Muscle of leg (tissue), 16 donors: ENCODE measurements around the gene PIGP. TPM values are rescaled to one million over a fixed set of nuclear protein-coding genes. Genes with fewer than 3 reads are reported as not detected.
"Not testable (repeated sequence)": the region's sequence is repeated elsewhere in the genome, so short reads cannot be mapped to it uniquely, and the experiment has no call there.

Experiments used
- DNase-seq: peaks from one replicate; pipeline ENCODE4 v3.0.0; 2013
- H3K27ac ChIP-seq: one replicate; pipeline ENCODE4 v1.5.1; 2013; ENCODE audit warnings: mild to moderate bottlenecking, low read length, control low read depth
- H3K27me3 ChIP-seq: one replicate; pipeline ENCODE4 v1.6.1; 2013; ENCODE audit warnings: low read length; ENCODE audit not compliant: control insufficient read depth, insufficient read depth
- H3K36me3 ChIP-seq: one replicate; pipeline ENCODE4 v1.6.1; 2013; ENCODE audit warnings: low read length; ENCODE audit not compliant: control insufficient read depth, insufficient read depth
- H3K4me1 ChIP-seq: one replicate; pipeline ENCODE4 v1.6.1; 2013; ENCODE audit warnings: low read length; ENCODE audit not compliant: control insufficient read depth, insufficient read depth
- H3K4me3 ChIP-seq: one replicate; pipeline ENCODE4 v1.5.1; 2013; ENCODE audit warnings: low read length, control low read depth
- H3K9me3 ChIP-seq: replicated peaks from 2 replicates; pipeline ENCODE4 v1.6.1; 2013; ENCODE audit warnings: low read depth, low read length; ENCODE audit not compliant: control insufficient read depth
- WGBS: methylation state at CpG from one replicate; pipeline ENCODE4 v1.1.5; 2013; ENCODE audit warnings: missing lambda C conversion rate; ENCODE audit not compliant: insufficient coverage; 5-methylcytosine and 5-hydroxymethylcytosine counted together
- long read RNA-seq, 11 donors: transcript quantifications; one replicate each; lab custom pipeline, GENCODE V29; 2026
- polyA plus RNA-seq, 8 donors: library from polyadenylated mRNA; unstranded; fragments of 120-200 nt; gene quantifications; one replicate each; pipeline versions ENCODE4 v1.2.1 to v1.2.3, GENCODE V29; 2013; ENCODE audit warnings: inconsistent platforms in 1 of 8, low replicate concordance in 1 of 8; ENCODE audit not compliant: insufficient read length in 8 of 8, insufficient read depth in 1 of 8
- total RNA-seq: library from RNA; stranded (reverse); fragments of 120-200 nt; gene quantifications from one replicate; pipeline ENCODE4 v1.2.4, GENCODE V29; 2013

Gene PIGP
- total RNA-seq (23.1 TPM), polyA plus RNA-seq (10 to 100 TPM; 17.7 to 36.7 (median 25.0) TPM)
- long read RNA-seq, donor 1, full-length matches to known transcripts, result 6 of 6 reads
- long read RNA-seq, donor 1, partial matches to known transcripts, result 0 of 6 reads
- long read RNA-seq, donor 1, other reads (novel, unspliced or antisense), result 0 of 6 reads
- long read RNA-seq, donor 2, partial matches to known transcripts, result 7 of 8 reads
- long read RNA-seq, donor 2, other reads (novel, unspliced or antisense), result 0 of 8 reads
- long read RNA-seq, donor 3, full-length matches to known transcripts, result 16 of 277 reads
- long read RNA-seq, donor 3, partial matches to known transcripts, result 261 of 277 reads
- long read RNA-seq, donor 3, other reads (novel, unspliced or antisense), result 0 of 277 reads
- long read RNA-seq, donor 4, full-length matches to known transcripts, result 6 of 70 reads
- long read RNA-seq, donor 4, partial matches to known transcripts, result 59 of 70 reads
- long read RNA-seq, donor 4, other reads (novel, unspliced or antisense), result 5 of 70 reads
- long read RNA-seq, donor 5, full-length matches to known transcripts, result 18 of 632 reads
- long read RNA-seq, donor 5, partial matches to known transcripts, result 607 of 632 reads
- long read RNA-seq, donor 5, other reads (novel, unspliced or antisense), result 7 of 632 reads
- long read RNA-seq, donor 6, full-length matches to known transcripts, result 10 of 347 reads
- long read RNA-seq, donor 6, partial matches to known transcripts, result 332 of 347 reads
- long read RNA-seq, donor 6, other reads (novel, unspliced or antisense), result 5 of 347 reads
- long read RNA-seq, donor 7, full-length matches to known transcripts, result 23 of 306 reads
- long read RNA-seq, donor 7, partial matches to known transcripts, result 274 of 306 reads
- long read RNA-seq, donor 7, other reads (novel, unspliced or antisense), result 9 of 306 reads
- long read RNA-seq, donor 8, full-length matches to known transcripts, result 13 of 353 reads
- long read RNA-seq, donor 8, partial matches to known transcripts, result 335 of 353 reads
- long read RNA-seq, donor 8, other reads (novel, unspliced or antisense), result 5 of 353 reads
- long read RNA-seq, donor 9, full-length matches to known transcripts, result 10 of 232 reads
- long read RNA-seq, donor 9, partial matches to known transcripts, result 208 of 232 reads
- long read RNA-seq, donor 9, other reads (novel, unspliced or antisense), result 14 of 232 reads
- long read RNA-seq, donor 10, full-length matches to known transcripts, result 15 of 604 reads
- long read RNA-seq, donor 10, partial matches to known transcripts, result 571 of 604 reads
- long read RNA-seq, donor 10, other reads (novel, unspliced or antisense), result 18 of 604 reads
- long read RNA-seq, donor 11, full-length matches to known transcripts, result 15 of 190 reads
- long read RNA-seq, donor 11, partial matches to known transcripts, result 175 of 190 reads
- long read RNA-seq, donor 11, other reads (novel, unspliced or antisense), result 0 of 190 reads

DNA sequence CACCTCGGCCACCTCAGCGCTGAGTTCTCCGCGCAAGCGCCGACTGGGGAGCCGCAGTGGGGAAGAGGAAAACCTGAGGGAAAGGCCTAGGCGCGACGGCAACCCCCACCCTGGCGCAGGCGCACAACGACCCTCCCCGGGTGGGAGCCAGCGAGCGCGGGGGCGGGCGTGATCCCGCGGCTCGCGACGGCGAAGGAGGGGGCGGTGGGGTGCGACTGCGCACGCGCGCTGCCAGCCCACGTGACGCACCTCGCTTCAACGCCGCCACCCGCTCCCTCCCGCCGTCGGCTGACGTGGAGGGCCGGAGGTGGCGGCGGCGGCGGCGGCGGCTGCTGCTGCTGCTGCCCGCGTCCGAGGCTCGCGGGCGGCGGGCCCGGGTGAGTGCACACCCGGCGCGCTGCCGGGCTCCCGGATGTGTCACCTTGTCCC is at the start of gene PIGP, which contains the start of gene TTC3:
Gene PIGP (minus strand): TSS at position 84 of the 429 bp plus-strand sequence. CDS start 556 bp downstream, outside the sequence.
Gene TTC3 (plus strand): TSS at position 267 of the 429 bp plus-strand sequence. CDS start 14,004 bp downstream, outside the sequence.
- Histone ChIP-seq H3K4me3 (peak within 1 kb of the TSS; percentile 91), H3K4me1 (peaks cover 10% of the 10 kb centered on the region)
- peak; percentile 99 for DNase-seq

DNA sequence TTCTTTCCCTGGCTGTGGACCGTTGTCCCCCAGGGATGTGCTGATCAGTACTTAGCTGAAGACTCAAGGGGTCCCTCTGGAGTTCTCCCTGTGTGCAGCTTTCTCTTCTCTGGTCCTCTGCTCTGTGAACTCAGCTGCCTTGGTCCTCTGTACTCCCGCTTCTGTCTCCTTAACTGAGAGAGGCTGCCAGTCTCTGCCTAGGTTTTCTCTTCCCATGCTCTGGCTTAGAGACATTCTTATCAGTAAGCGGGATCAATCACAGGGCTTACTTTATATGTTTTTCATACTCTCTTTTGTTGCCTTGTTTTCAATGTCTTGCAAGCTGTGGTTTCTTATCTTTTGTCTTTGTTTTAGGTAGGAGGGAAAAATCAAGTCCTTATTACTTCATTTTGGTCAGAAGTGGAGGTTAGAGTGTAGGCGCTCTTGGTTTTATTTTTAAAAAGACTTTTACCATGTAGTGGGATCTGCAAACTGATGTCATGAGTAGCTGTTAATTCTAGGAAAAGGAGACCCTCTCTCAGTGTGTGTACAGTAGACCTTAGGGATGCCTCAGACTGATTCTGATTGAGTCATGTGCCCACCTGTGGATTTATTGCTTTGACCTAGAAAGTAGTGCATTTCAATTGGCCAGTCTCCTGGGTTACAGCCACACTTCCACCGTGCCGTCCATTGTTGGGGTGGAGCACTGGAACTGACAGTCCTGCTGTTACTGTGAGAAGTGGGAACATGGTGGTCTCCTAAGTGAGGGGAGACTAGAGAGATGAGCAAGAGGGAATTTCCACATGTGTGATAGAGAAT is 46.7 kb upstream of the PIGP start:
- peaks cover 6% of the 10 kb centered on the region for H3K36me3 ChIP-seq
- H3K27ac ChIP-seq, result no peak overlapping the region
- no peak for DNase-seq
- no peak overlapping the region for H3K4me3 ChIP-seq
- 50% methylated on average over 4 of the region's 6 CpGs for WGBS
- no peaks in the 10 kb centered on the region for H3K4me1 ChIP-seq
- H3K9me3 ChIP-seq, result no peaks in the 10 kb centered on the region
- no peaks in the 10 kb centered on the region for H3K27me3 ChIP-seq

More for the DNA sequence above, at the start of gene PIGP, which contains the start of gene TTC3:
- Histone ChIP-seq H3K36me3 (peaks cover 9% of the 10 kb centered on the region), H3K9me3 (peaks cover 3% of the 10 kb centered on the region), H3K27me3 (no peaks in the 10 kb centered on the region), H3K27ac (peak within 1 kb of the TSS; percentile 95)
- WGBS, result under 1% methylated on average over 48 of the region's 61 CpGs

DNA sequence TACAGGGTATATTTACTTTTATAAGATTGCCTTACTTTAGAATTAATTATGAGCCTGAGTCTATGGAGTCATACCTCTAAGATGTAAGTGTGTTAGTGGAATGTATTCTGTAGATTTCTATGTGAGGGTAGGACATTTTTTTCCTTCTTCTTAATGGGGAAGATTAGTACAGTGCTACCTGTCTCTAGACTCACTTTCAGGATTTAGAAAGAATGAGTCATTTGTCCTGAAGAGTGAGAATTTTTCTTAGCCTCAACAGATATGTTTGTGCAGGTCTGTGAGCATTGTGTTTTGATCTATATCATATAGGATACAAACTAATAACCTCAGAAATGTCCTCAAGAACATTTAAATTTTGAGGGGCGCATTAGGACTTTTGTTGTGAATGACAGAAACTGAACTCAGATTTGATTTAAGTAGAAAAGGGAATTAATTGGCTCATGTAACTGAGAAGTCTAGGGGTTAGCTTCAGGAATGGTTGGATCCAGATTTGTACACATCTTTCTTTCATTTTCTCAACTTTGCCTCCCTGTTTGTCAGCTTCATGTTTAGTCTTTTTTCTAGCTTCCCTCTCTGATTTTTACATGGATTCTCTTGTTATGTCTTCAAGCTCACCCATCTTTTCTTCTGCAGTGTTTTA is 45.4 kb upstream of the PIGP start:
- DNase-seq, result no peak
- no peaks in the 10 kb centered on the region for H3K9me3 ChIP-seq
- WGBS, result no CpG with 5 or more reads among the region's 1 CpG
- no peak overlapping the region for H3K4me3 ChIP-seq
- H3K27me3 ChIP-seq, result no peaks in the 10 kb centered on the region
- no peaks in the 10 kb centered on the region for H3K4me1 ChIP-seq
- peaks cover 5% of the 10 kb centered on the region for H3K36me3 ChIP-seq
- no peak overlapping the region for H3K27ac ChIP-seq

DNA sequence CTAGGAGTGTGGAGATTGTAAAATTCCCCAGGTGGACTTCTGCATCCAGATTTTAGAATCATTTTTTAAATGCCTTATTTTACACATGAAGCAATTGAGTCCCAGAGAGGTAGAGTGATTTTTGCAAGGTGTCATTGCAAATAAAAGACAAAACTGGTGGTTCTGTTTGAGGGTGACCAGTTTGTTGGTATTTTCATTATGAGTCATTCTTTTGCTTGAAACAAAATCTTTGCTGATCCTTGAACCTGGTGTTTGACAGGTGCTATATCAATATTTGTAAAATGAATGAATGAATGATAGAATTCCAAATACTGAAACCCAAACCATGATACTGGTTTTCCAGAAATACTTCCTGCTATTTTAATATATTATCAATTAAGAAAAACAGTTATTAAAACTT is 44.3 kb upstream of the PIGP start:
- Histone ChIP-seq H3K4me1 (no peaks in the 10 kb centered on the region), H3K27ac (no peak overlapping the region), H3K4me3 (no peak overlapping the region), H3K9me3 (no peaks in the 10 kb centered on the region), H3K27me3 (no peaks in the 10 kb centered on the region), H3K36me3 (peaks cover 3% of the 10 kb centered on the region)
- no peak for DNase-seq

DNA sequence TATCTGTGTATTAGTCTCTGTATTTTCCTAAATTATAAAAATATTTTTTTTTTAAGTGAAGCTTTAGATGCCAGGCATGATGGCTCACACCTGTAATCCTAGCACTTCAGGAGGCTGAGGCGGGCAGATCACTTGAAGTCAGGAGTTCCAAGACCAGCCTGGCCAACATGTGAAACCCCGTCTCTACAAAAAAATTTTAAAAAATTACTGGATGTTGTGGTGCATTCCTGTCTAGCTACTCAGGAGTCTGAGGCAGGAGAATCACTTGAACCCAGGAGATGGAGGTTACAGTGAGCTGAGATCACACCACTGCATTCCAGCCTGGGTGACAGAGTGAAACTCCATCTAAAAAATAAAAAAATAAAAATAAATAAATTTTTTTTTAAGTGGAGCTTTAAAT is 43.6 kb upstream of the PIGP start:
- not testable (repeated sequence) for H3K4me1 ChIP-seq, H3K27me3 ChIP-seq, H3K36me3 ChIP-seq, H3K27ac ChIP-seq, H3K9me3 ChIP-seq, DNase-seq, H3K4me3 ChIP-seq
- WGBS, result no CpG with 5 or more reads among the region's 2 CpGs

DNA sequence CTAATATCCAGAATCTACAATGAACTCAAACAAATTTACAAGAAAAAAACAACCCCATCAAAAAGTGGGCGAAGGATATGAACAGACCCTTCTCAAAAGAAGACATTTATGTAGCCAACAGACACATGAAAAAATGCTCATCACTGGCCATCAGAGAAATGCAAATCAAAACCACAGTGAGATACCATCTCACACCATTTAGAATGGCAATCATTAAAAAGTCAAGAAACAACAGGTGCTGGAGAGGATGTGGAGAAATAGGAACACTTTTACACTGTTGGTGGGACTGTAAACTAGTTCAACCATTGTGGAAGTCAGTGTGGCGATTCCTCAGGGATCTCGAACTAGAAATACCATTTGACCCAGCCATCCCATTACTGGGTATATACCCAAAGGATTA is 41.4 kb upstream of the PIGP start:
- no CpG with 5 or more reads among the region's 3 CpGs for WGBS
- H3K4me3 ChIP-seq, result not testable (repeated sequence)

DNA sequence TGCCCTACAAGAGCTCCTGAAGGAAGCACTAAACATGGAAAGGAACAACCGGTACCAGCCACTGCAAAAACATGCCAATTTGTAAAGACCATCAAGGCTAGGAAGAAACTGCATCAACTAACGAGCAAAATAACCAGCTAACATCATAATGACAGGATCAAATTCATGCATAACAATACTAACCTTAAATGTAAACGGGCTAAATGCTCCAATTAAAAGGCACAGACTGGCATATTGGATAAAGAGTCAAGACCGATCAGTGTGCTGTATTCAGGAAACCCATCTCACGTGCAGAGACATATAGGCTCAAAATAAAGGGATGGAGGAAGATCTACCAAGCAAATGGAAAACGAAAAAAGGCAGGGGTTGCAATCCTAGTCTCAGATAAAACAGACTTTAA is 38.2 kb upstream of the PIGP start:
- DNase-seq, H3K27ac ChIP-seq, H3K4me3 ChIP-seq, H3K36me3 ChIP-seq, H3K27me3 ChIP-seq, H3K4me1 ChIP-seq: not testable (repeated sequence)
- 100% methylated on average over 1 of the region's 6 CpGs for WGBS
- peaks cover 19% of the 10 kb centered on the region for H3K9me3 ChIP-seq

More for the DNA sequence above, 41.4 kb upstream of the PIGP start:
- not testable (repeated sequence) for H3K9me3 ChIP-seq, H3K36me3 ChIP-seq, H3K4me1 ChIP-seq, DNase-seq, H3K27me3 ChIP-seq, H3K27ac ChIP-seq

DNA sequence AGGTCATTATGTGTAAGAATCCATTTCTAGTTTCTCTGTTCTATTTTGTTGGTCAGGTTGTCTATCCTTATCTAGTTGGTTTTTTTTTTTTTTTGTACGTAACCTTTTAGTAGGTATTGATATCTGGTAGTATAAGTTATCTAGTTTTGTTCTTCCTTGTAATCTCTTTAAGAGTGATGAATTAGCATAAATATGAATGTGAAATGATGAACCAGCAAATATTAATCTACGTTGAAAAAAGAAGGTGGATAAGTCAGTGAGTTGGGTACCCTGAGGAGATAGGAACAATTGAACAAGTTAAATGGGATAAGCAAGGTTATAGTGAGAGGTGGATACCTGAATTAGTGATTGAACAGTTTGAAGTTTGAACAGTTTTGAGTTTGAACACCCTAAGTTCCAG is 34.1 kb upstream of the PIGP start:
- no peaks in the 10 kb centered on the region for H3K27me3 ChIP-seq
- H3K4me1 ChIP-seq, result no peaks in the 10 kb centered on the region
- H3K36me3 ChIP-seq, result peaks cover 9% of the 10 kb centered on the region
- H3K4me3 ChIP-seq, result no peak overlapping the region
- no peak overlapping the region for H3K27ac ChIP-seq
- peaks cover 19% of the 10 kb centered on the region for H3K9me3 ChIP-seq
- DNase-seq, result no peak
- WGBS, result 100% methylated on average over 1 of the region's 2 CpGs
